GM18951 (cell line): Measurements from ENCODE around the gene KLHDC3.

Source experiments
- POLR2A ChIP-seq: IDR thresholded peaks from 4 replicates; pipeline ENCODE4 v1.6.1; 2011; ENCODE audit warnings: mild to moderate bottlenecking; ENCODE audit not compliant: insufficient read length, insufficient read depth; ENCODE audit errors: extremely low read depth
- in situ Hi-C: fragments of 300-500 bp; cut with MboI; formaldehyde crosslinking; loops from one replicate; pipeline ENCODE4 v1.12.0; 2022; ENCODE audit warnings: low sequenced_read_pairs, mixed read lengths, inconsistent platforms; ENCODE audit not compliant: unreplicated experiment

Gene KLHDC3

DNA sequence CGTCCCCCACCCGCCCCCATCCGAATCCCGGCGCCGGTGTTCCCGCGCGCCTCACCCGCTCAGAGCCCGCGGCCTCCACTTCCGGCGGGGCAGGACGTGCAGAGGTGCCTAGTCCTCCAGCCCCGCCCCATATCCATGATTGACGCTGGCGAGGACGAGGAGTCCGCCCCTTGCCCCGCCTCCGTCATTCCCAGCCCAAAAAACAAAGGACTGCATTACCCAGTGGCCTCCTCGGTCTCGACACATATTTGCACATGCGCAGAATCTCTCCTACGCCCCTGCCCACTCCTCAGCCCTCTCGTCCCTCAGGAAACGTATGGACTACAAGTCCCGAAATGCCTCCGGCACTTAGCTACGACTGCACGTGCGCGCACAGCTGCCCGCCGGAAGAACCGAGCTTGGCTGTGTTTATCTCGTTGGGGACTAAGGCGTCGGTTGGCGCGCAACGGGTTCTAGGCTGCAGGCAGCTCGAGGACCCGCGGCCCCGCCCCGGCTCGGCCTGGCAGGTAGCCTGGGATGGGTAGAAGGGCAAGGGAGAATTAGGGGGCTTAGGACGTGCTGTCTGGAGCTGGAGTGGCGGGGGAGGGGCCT, at the start of gene KLHDC3, which contains the start of gene MEA1:
TSS of gene KLHDC3 (plus strand) at position 407 of the 591 bp plus-strand sequence. CDS start 2,944 bp downstream, outside the sequence.
TSS of gene MEA1 (minus strand) at position 104 of the 591 bp plus-strand sequence. CDS start 133 bp downstream, outside the sequence.
- TF ChIP-seq POLR2A, result peak; percentile 79
- in situ Hi-C loops, result no loop called here

DNA sequence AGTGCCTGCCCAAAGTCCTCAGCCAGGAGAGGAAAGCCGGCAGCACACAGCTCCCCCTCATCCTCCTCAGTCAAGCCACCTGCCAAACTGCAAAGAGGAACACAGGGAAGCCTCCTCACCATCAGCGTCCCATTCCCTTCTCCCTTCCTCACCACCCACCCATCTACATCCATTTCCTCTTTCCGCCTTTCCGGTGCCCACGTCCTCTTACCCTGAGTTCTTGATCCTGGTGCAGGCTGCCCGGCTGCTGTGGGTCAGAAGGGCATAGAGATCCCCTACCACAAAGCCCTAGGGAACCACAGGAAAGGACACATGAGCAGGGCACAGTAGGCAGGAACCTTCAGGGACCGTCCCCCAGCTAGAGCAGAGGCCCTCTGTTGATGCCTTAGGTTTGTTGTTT, 47.5 kb upstream of the KLHDC3 start:
- TF ChIP-seq POLR2A, result no peak
- in situ Hi-C loops, result no loop called here

- no peak for TF ChIP-seq POLR2A
- in situ Hi-C loops, result no loop called here
Measured at GRCh38 chr6:42967228-42967627, 46.8 kb upstream of the KLHDC3 start.

- in situ Hi-C loops, result no loop called here
- no peak for TF ChIP-seq POLR2A
Measured at GRCh38 chr6:42968126-42968701, 45.8 kb upstream of the KLHDC3 start.

DNA sequence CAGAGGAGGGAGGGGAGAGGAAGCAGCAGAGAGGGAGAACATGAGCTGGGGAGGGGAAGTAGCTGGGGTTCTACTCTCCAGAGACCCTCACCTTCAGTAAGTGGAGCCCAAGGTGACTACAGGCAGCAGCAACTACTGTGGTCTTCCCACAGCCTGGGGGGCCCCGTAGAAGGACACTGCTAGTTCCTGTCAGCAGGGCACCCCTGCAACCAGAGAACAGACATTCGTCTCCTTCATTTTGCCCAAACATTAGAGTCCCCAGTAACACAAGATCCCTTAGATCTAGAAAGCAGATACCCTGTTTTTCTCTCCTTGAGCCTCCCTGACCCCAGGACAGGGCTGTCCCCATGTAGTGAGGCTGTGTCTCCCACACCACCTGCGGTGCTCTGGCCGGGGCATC, 45.3 kb upstream of the KLHDC3 start:
- in situ Hi-C loops, result no loop called here
- TF ChIP-seq POLR2A, result no peak

DNA sequence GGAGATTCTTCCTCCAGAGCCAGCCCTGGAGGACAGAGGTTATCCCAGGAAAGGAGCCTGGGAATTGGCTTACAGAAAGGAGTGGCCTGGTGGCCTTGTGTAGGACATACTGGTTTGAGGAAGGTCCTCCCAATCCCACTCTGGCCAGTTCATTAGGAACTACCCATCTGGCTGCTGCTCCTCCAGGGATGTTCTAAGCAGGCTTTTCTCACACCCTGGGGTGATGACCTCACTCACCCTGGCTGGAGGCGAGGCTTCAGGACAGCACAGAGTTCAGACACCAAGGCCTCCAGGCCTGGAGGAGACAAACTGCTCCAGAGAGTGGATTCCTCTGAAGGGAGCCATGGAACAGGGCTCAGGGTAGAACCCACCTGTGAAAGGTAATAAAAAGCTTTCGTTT, 44.6 kb upstream of the KLHDC3 start:
- in situ Hi-C loops, result no loop called here
- TF ChIP-seq POLR2A, result no peak

GRCh38 chr6:42969934-42970333, 44.1 kb upstream of the KLHDC3 start:
- in situ Hi-C loops, result no loop called here
- no peak for TF ChIP-seq POLR2A

GRCh38 chr6:42970871-42971612, 43.0 kb upstream of the KLHDC3 start:
- TF ChIP-seq POLR2A, result no peak
- in situ Hi-C loops, result no loop called here

DNA sequence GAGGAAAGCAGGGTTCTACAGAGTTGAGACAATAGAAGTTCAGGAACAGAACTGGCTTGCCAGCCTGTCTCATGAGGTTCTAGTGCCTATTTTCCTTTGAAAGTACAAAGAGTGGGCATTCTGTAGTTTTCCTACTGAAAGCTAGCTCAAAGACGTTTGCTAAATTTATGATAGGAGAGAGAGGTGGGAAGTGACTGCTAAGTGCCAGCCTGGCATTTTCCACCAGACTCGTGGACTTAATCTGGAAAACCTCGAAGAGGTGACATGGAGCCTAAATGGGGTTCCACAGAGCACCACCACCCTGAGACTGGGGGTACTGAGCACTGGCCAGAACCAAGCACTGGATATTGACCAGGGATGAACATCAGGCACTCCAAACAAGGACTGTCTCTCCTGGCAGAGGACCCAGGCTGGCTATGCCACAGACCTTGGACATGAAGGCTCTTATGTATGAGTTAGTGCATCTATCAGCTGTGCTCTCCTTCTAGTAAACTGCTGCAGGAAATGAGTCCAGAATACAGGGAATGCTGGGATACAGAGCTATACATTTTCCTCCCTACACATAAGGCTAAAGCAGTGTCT, 42.2 kb upstream of the KLHDC3 start:
- in situ Hi-C loops, result no loop called here

DNA sequence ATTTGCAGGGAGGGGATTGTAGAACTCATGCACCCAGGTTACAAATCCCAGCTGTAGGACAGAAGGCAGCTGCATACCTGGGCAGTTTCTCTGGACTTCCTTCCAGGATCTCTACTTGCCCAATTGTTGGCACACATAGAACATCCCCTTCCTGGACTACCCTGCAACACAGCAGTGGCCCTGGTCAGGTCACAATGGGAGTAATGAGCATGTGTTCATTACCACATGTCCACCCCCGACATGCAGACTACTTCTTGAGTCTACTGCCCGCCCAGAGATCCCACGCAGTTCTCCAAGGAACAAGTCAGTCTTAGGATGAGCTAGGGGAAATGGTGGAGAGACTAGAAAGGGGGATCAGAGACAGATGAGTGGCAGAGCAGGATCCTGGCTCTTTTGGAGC, 40.1 kb upstream of the KLHDC3 start:
- in situ Hi-C loops, result no loop called here
- TF ChIP-seq POLR2A, result no peak

More for the DNA sequence above, 42.2 kb upstream of the KLHDC3 start:
- no peak for TF ChIP-seq POLR2A

- in situ Hi-C loops, result no loop called here
- no peak for TF ChIP-seq POLR2A
Measured at GRCh38 chr6:42974919-42975505, 39.0 kb upstream of the KLHDC3 start.

GRCh38 chr6:42978487-42978838, 35.6 kb upstream of the KLHDC3 start:
- in situ Hi-C loops, result no loop called here
- no peak for TF ChIP-seq POLR2A

- TF ChIP-seq POLR2A, result peak; percentile 96
- in situ Hi-C loops, result no loop called here
Measured at GRCh38 chr6:42978839-42979522, 35.1 kb upstream of the KLHDC3 start, which contains the start of gene PEX6. Gene PEX6, minus strand, starts transcription at chr6:42979181. Its CDS starts 31 bp downstream, at chr6:42979150.
